IPS-20b (cell line): ENCODE measurements around the gene PIK3CD.

Experiments
- H3K27ac ChIP-seq: one replicate; pipeline ENCODE4 v1.5.1; 2013; ENCODE audit warnings: low read length
- H3K27me3 ChIP-seq: 2 replicates; pipeline ENCODE4 v1.6.1; 2013; ENCODE audit warnings: mild to moderate bottlenecking, low read length, inconsistent platforms; ENCODE audit not compliant: insufficient read depth
- H3K36me3 ChIP-seq: 2 replicates; pipeline ENCODE4 v1.6.1; 2013; ENCODE audit warnings: low read depth, mild to moderate bottlenecking, inconsistent platforms, low read length, moderate library complexity; ENCODE audit not compliant: insufficient read depth
- H3K4me1 ChIP-seq: 2 replicates; pipeline ENCODE4 v1.6.1; 2013; ENCODE audit warnings: mild to moderate bottlenecking, control low read depth, inconsistent platforms, low read length, moderate library complexity; ENCODE audit not compliant: insufficient read depth
- H3K4me3 ChIP-seq: 2 replicates; pipeline ENCODE4 v1.5.1; 2013; ENCODE audit warnings: mild to moderate bottlenecking, low read length, inconsistent platforms
- H3K9ac ChIP-seq: 2 replicates; pipeline ENCODE4 v1.6.1; 2013; ENCODE audit warnings: low read depth, mild to moderate bottlenecking, inconsistent platforms, low read length, moderate library complexity
- H3K9me3 ChIP-seq: 2 replicates; pipeline ENCODE4 v1.6.1; 2013; ENCODE audit warnings: mild to moderate bottlenecking, low read depth, low read length, inconsistent platforms; ENCODE audit not compliant: insufficient read depth

The PIK3CD gene

GRCh38 chr1:9776685-9777084 lies 125.2 kb downstream of the PIK3CD start:
- Histone ChIP-seq H3K9ac (no peak overlapping the region), H3K4me3 (no peak overlapping the region), H3K27me3 (no peaks in the 10 kb centered on the region), H3K9me3 (no peaks in the 10 kb centered on the region), H3K27ac (no peak overlapping the region), H3K4me1 (no peaks in the 10 kb centered on the region), H3K36me3 (peaks cover 13% of the 10 kb centered on the region)
